ENCODE data around the gene PRSS1.

GRCh38 chr7:142770661-142771352 is 21.5 kb downstream of the PRSS1 start, which contains the start of gene PRSS2:
- no peak for TF ChIP-seq POLR2AphosphoS5 (IDR thresholded peaks at IDR 0.05)
- TF ChIP-seq EP300 (IDR thresholded peaks at IDR 0.05): no peak
- no peak for TF ChIP-seq POLR2A (IDR thresholded peaks at IDR 0.05)
- TF ChIP-seq CTCF (IDR thresholded peaks at IDR 0.05): no peak

All from upper lobe of left lung (tissue), 4 donors.